Endometrial microvascular endothelial cells (primary cell): ENCODE measurements around the gene GALNT7. TPM values are rescaled to one million over a fixed set of nuclear protein-coding genes. Genes with fewer than 3 reads are reported as not detected.

Source experiments
- in situ Hi-C: cut with HindIII; loops from 2 replicates; pipeline ENCODE4 v1.10.0; 2017; ENCODE audit warnings: low sequenced_read_pairs, low pct_unique_long_range_greater_than_20kb; ENCODE audit errors: inconsistent ontology term
- total RNA-seq: library from RNA; depleted of rRNA; stranded (reverse); fragments of >200 nt; gene quantifications from one replicate; pipeline ENCODE4 v1.2.3, GENCODE V29; 2015; ENCODE audit errors: inconsistent ontology term

GALNT7 gene
- total RNA-seq, 1 donor from 2014 or later, result 38.7 TPM

GRCh38 chr4:173275150-173275549, 106.5 kb downstream of the GALNT7 start:
- in situ Hi-C loops, result no loop called here

GRCh38 chr4:173277340-173277739, 108.7 kb downstream of the GALNT7 start:
- in situ Hi-C loops, result no loop called here

- in situ Hi-C loops, result no loop called here
Observed at GRCh38 chr4:173280998-173281397, 112.4 kb downstream of the GALNT7 start.

- in situ Hi-C loops, result no loop called here
Observed at GRCh38 chr4:173281406-173282255, 113.0 kb downstream of the GALNT7 start.

GRCh38 chr4:173282256-173282562, 113.6 kb downstream of the GALNT7 start:
- in situ Hi-C loops, result no loop called here

GRCh38 chr4:173282626-173283025, 114.0 kb downstream of the GALNT7 start:
- in situ Hi-C loops, result no loop called here

GRCh38 chr4:173284463-173284862, 115.9 kb downstream of the GALNT7 start:
- in situ Hi-C loops, result no loop called here

- in situ Hi-C loops, result no loop called here
Observed at GRCh38 chr4:173287486-173287885, 118.9 kb downstream of the GALNT7 start.

GRCh38 chr4:173288296-173288695, 119.7 kb downstream of the GALNT7 start:
- in situ Hi-C loops, result no loop called here

- in situ Hi-C loops, result no loop called here
Observed at GRCh38 chr4:173288698-173289352, 120.2 kb downstream of the GALNT7 start.

- in situ Hi-C loops, result no loop called here
Observed at GRCh38 chr4:173289353-173289727, 120.7 kb downstream of the GALNT7 start.

GRCh38 chr4:173291899-173292298, 123.3 kb downstream of the GALNT7 start:
- in situ Hi-C loops, result no loop called here

- in situ Hi-C loops, result no loop called here
Observed at GRCh38 chr4:173293663-173294062, 125.1 kb downstream of the GALNT7 start.

GRCh38 chr4:173294444-173294843, 125.8 kb downstream of the GALNT7 start:
- in situ Hi-C loops, result no loop called here

GRCh38 chr4:173301518-173302201, 133.0 kb downstream of the GALNT7 start:
- in situ Hi-C loops, result no loop called here

GRCh38 chr4:173307778-173308177, 139.2 kb downstream of the GALNT7 start:
- in situ Hi-C loops, result no loop called here

GRCh38 chr4:173311368-173311767, 142.8 kb downstream of the GALNT7 start:
- in situ Hi-C loops, result no loop called here

GRCh38 chr4:173314715-173315114, 146.1 kb downstream of the GALNT7 start:
- in situ Hi-C loops, result no loop called here

- in situ Hi-C loops, result no loop called here
Observed at GRCh38 chr4:173316060-173316459, 147.4 kb downstream of the GALNT7 start.

GRCh38 chr4:173317004-173317403, 148.4 kb downstream of the GALNT7 start:
- in situ Hi-C loops, result no loop called here
